Measurements from ENCODE around the gene CRYBG2. TPM values are rescaled to one million over a fixed set of nuclear protein-coding genes. Genes with fewer than 3 reads are reported as not detected.
A peak's percentile ranks its signal among the peaks of the same experiment; 100 is the strongest.

CRYBG2 gene, protein sequence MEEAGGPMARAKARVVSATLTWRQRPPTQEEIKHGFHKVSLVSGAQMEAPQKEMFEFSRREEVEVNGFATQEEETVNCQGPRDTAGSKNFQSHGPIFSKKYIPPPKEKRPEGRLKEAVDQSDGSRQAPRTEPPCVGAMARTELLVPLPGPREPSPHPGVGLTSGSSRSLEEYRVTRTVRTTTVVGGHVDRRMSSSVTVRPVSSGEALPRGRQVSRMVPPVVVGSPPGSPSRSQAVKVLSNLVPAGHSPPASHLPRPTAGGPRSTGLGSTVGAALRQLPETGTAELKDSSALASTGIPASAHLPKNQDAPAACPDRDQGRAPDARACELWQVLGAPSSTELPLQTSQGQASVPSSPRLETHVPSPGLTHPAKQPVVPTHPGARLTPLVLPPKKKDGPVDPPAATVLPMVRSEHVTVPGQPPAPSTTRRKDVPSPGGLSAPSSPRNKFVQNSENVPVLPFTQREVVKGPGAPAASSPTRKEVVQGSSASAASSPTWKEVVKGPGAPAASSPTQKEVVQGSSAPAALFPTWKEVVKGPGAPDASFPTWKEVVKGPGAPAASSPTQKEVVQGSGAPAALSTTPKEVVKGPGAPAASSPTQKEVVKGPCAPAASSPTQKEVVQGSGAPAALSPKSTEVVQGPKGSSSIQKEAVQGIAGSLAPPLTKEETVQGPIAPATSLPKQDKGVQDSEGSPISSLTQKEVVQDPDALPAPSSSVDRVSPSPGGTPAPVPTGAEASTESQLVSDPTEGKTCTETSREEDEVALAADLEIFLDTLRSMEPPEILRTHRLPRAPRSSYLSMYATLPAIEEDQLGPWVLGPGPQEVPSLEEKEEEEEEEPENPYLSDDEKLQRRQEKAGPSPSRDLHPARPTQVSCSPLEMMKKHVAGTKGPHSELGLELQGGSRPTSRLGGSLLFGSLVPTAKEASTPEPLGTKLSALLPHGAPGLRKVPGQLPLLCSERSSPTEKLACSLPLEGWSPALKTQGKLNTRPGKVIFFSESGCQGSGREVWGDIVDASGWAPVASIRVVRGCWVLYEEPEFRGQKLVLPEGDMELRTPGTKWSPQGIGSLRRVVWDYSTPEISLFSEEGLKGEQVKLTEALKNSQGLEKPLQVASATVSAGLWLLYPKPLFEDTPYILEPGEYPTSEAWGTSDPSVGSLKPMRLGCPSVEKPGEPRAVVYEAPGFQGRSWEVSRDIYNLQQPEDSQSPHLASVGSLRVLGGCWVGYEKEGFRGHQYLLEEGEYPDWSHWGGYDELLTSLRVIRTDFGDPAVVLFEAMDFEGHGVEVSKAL (N-terminal part only)
- 6.0 to 15.5 TPM (median 7.9 TPM) in 3 replicates for polyA plus RNA-seq
- polyA plus RNA-seq (2011; ENCODE audit: low read depth), result 27.9 TPM
- polyA plus RNA-seq (2011; cell fraction: cytosol; rRNA removed), result 3.1 and 7.3 TPM in 2 replicates
- 28.6 and 33.8 TPM in 2 replicates for polyA plus RNA-seq (2011; cell fraction: nucleus; rRNA removed)
- polyA plus RNA-seq (2012; ENCODE audit: low replicate concordance), result 12.0 and 50.5 TPM in 2 replicates
- polyA minus RNA-seq, result 11.2 to 30.9 TPM (median 17.2 TPM) in 3 replicates
- 20.1 TPM for polyA minus RNA-seq (2011; cell fraction: cytosol; rRNA and poly(A)+ RNA removed)
- 27.2 and 40.2 TPM in 2 replicates for polyA minus RNA-seq (2011; cell fraction: nucleus; rRNA and poly(A)+ RNA removed)

DNA sequence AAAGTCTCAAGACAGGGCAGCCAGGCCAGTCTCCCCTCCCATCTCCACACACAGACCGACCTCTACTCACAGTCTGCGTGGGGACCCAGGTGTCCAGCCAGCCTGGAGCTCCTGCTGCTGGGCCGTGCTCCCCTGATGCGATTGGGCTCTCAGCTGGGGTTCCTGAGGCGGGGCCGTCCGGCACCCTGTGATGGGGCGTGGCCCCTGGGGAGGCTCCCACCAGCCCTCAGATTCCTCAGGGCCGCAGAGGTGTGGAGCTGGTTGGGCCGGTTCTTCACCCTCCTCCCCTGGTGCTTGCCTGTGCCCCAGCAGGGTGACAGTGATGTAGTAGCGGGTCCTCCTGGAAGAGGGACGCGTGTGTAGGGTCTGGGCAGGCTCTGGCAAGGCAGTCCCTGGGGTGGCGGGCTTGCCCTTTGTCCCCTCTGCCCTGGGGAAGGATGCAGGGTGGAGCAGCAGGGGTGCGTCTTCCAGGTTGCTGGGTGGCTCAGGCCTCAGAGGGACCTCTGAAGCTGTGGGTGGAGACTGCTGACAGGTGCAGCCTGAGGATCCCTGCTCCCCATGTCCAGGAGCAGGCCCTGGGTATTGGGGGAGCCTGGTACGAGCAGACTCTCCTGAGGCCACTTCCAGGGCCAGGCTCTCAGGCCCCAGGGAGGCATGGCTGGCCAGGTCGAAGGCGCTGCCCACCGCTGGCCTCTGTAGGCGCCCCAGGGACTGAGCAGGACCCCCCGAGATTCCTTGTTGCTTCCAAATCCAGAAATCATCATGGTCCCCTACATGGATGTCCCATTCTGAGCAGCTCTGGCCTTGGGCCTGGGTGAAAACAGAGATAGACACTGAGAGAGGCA lies at the start of gene CRYBG2:
Gene CRYBG2, minus strand, starts transcription at position 155 of the 845 bp plus-strand sequence. CDS start 7,473 bp downstream, outside the sequence.
- H3K4me1 ChIP-seq (ENCODE audit: control insufficient read depth, extremely low read depth, insufficient read depth, low read length), result peaks cover 68% of the 10 kb centered on the region
- no peaks in the 10 kb centered on the region for H3K9me3 ChIP-seq (ENCODE audit: control insufficient read depth, low read depth, low read length)
- H3K9ac ChIP-seq (ENCODE audit: control insufficient read depth, extremely low read depth, insufficient read depth, low read length), result peak within 1 kb of the TSS; percentile 85
- TF ChIP-seq, protein P1, sequence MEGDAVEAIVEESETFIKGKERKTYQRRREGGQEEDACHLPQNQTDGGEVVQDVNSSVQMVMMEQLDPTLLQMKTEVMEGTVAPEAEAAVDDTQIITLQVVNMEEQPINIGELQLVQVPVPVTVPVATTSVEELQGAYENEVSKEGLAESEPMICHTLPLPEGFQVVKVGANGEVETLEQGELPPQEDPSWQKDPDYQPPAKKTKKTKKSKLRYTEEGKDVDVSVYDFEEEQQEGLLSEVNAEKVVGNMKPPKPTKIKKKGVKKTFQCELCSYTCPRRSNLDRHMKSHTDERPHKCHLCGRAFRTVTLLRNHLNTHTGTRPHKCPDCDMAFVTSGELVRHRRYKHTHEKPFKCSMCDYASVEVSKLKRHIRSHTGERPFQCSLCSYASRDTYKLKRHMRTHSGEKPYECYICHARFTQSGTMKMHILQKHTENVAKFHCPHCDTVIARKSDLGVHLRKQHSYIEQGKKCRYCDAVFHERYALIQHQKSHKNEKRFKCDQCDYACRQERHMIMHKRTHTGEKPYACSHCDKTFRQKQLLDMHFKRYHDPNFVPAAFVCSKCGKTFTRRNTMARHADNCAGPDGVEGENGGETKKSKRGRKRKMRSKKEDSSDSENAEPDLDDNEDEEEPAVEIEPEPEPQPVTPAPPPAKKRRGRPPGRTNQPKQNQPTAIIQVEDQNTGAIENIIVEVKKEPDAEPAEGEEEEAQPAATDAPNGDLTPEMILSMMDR (optimal IDR thresholded peaks at IDR 0.05 in 1 of 3, IDR thresholded peaks at IDR 0.05 in 1 of 3, conservative IDR thresholded peaks at IDR 0.05 in 1 of 3; ENCODE audit: extremely low read depth in 1 of 3, insufficient read depth in 2 of 3, low read length in 3 of 3), result no peak
- H3K27ac ChIP-seq (ENCODE audit: control insufficient read depth, insufficient read depth, low read length), result peak within 1 kb of the TSS; percentile 96
- no peaks in the 10 kb centered on the region for H3K27me3 ChIP-seq (ENCODE audit: control insufficient read depth, extremely low read depth, insufficient read depth, low read length)
- DNase-seq (ENCODE audit: low read depth, low spot score), result no peak
- H3K4me3 ChIP-seq (ENCODE audit: control insufficient read depth in 2 of 3, extremely low read depth in 1 of 3, insufficient read depth in 2 of 3, low read depth in 1 of 3, low read length in 3 of 3), result peak within 1 kb of the TSS; percentile 51 to 67 (median 60)
- peak within 1 kb of the TSS; percentile 60 for H2AFZ ChIP-seq (ENCODE audit: control insufficient read depth, low read length)
- peaks cover 3% of the 10 kb centered on the region for H3K9me1 ChIP-seq (ENCODE audit: control insufficient read depth, extremely low read depth, insufficient read depth, low read length)
- no peaks in the 10 kb centered on the region for H3K36me3 ChIP-seq (ENCODE audit: control insufficient read depth in 2 of 2, extremely low read depth in 1 of 2, insufficient read depth in 2 of 2, low read length in 2 of 2)
- dilution Hi-C loops (cut with MboI; ENCODE audit: extremely low pct_ligation_motif_present, low sequenced_read_pairs), result no loop called here
- no peak for FAIRE-seq
- H4K20me1 ChIP-seq (ENCODE audit: control insufficient read depth, extremely low read depth, insufficient read depth, low read length), result no peaks in the 10 kb centered on the region
- H3K4me2 ChIP-seq (ENCODE audit: control insufficient read depth, extremely low read depth, insufficient read depth, low read depth, low read length), result peak within 1 kb of the TSS; percentile 90
- H3K79me2 ChIP-seq (ENCODE audit: control insufficient read depth, insufficient read depth, low read length), result no peaks in the 10 kb centered on the region

DNA sequence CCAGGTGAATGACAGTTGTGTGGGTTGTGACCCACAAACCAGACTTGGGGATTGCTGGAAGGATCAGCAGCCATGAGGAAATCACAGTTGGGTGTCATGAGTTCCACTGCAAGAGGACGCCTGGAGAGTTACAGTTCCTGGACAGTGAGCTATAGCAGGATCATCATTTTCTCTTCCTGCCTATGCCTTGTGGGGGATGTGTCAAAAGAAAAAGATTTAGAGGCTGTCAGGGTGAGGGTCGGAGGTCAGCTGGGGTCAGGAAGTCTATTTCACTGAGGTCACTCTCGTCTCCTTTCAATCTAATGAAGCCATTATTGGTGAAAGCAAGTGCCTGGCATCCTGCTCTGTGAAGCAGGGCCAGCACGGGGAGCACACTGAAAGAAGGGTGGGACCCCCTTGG lies 49.7 kb upstream of the CRYBG2 start:
- H3K27me3 ChIP-seq (ENCODE audit: control insufficient read depth, extremely low read depth, insufficient read depth, low read length), result peaks cover 1% of the 10 kb centered on the region
- H3K9me3 ChIP-seq (ENCODE audit: control insufficient read depth, low read depth, low read length), result no peaks in the 10 kb centered on the region
- H3K4me1 ChIP-seq (ENCODE audit: control insufficient read depth, extremely low read depth, insufficient read depth, low read length), result peaks cover 11% of the 10 kb centered on the region
- H4K20me1 ChIP-seq (ENCODE audit: control insufficient read depth, extremely low read depth, insufficient read depth, low read length), result no peaks in the 10 kb centered on the region
- no peak for DNase-seq (ENCODE audit: low read depth, low spot score)
- no peak overlapping the region for H3K4me3 ChIP-seq (ENCODE audit: control insufficient read depth in 2 of 3, extremely low read depth in 1 of 3, insufficient read depth in 2 of 3, low read depth in 1 of 3, low read length in 3 of 3)
- dilution Hi-C loops (cut with MboI; ENCODE audit: extremely low pct_ligation_motif_present, low sequenced_read_pairs), result no loop called here
- H3K4me2 ChIP-seq (ENCODE audit: control insufficient read depth, extremely low read depth, insufficient read depth, low read depth, low read length), result no peak overlapping the region
- H2AFZ ChIP-seq (ENCODE audit: control insufficient read depth, low read length), result no peak overlapping the region
- H3K9me1 ChIP-seq (ENCODE audit: control insufficient read depth, extremely low read depth, insufficient read depth, low read length), result no peaks in the 10 kb centered on the region
- no peak overlapping the region for H3K27ac ChIP-seq (ENCODE audit: control insufficient read depth, insufficient read depth, low read length)
- FAIRE-seq, result peak; percentile 46
- no peak overlapping the region for H3K9ac ChIP-seq (ENCODE audit: control insufficient read depth, extremely low read depth, insufficient read depth, low read length)
- no peaks in the 10 kb centered on the region for H3K36me3 ChIP-seq (ENCODE audit: control insufficient read depth in 2 of 2, extremely low read depth in 1 of 2, insufficient read depth in 2 of 2, low read length in 2 of 2)
- TF ChIP-seq, protein P1 (optimal IDR thresholded peaks at IDR 0.05 in 1 of 3, IDR thresholded peaks at IDR 0.05 in 1 of 3, conservative IDR thresholded peaks at IDR 0.05 in 1 of 3; ENCODE audit: extremely low read depth in 1 of 3, insufficient read depth in 2 of 3, low read length in 3 of 3), result no peak
- no peak for TF ChIP-seq EZH2 (IDR thresholded peaks at IDR 0.05; ENCODE audit: low read length)
- H3K79me2 ChIP-seq (ENCODE audit: control insufficient read depth, insufficient read depth, low read length), result no peaks in the 10 kb centered on the region
